ENCODE data around the gene KIAA1328. TPM values are rescaled to one million over a fixed set of nuclear protein-coding genes. Genes with fewer than 3 reads are reported as not detected.

The KIAA1328 gene
- total and polyA plus RNA-seq, 2 donors (not counting 3 experiments of a cell fraction or from before 2014, with no cell fraction given), result 2.7 to 6.5 TPM

DNA sequence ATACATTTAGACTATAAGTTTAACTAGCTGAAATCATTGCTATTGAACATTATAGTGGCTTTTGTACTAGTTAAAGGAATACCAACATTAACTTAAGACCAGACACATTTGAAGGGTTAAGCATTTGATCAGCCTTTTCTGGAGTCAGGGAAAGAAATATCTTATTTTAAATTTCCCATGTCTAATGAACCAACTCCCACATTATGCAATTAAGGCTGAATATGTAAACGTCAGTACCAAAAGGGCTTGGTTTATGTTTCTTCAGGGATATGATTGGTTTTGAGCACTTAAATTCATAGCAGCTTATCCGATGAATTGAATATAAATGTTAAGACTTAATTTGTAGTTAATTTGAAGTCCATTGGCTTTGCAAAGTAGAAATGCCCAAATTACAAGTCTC is 344.5 kb downstream of the KIAA1328 start:
- TF ChIP-seq JUN (IDR thresholded peaks at IDR 0.05; ENCODE audit: borderline replicate concordance, insufficient read depth, insufficient read length, low read depth), result no peak
- TF ChIP-seq GATA2 (IDR thresholded peaks at IDR 0.05; ENCODE audit: insufficient read depth, insufficient read length, low read depth, low read length), result no peak
- TF ChIP-seq POLR2A (IDR thresholded peaks at IDR 0.05; ENCODE audit: low read depth, low read length), result no peak
- no peak for TF ChIP-seq MYC (IDR thresholded peaks at IDR 0.05; ENCODE audit: low read depth, low read length)
- no peak for TF ChIP-seq POLR2AphosphoS5 (IDR thresholded peaks at IDR 0.05; ENCODE audit: insufficient read depth, low read depth, low read length)
- TF ChIP-seq, protein P1, sequence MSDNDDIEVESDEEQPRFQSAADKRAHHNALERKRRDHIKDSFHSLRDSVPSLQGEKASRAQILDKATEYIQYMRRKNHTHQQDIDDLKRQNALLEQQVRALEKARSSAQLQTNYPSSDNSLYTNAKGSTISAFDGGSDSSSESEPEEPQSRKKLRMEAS (IDR thresholded peaks at IDR 0.05; ENCODE audit: insufficient read depth, insufficient read length), result no peak
- TF ChIP-seq EZH2 (IDR thresholded peaks at IDR 0.05; ENCODE audit: borderline replicate concordance, low read depth, low read length, severe bottlenecking), result no peak
- no peak for TF ChIP-seq FOS (IDR thresholded peaks at IDR 0.05; ENCODE audit: borderline replicate concordance, insufficient read depth, low read length)
- TF ChIP-seq, protein P2, sequence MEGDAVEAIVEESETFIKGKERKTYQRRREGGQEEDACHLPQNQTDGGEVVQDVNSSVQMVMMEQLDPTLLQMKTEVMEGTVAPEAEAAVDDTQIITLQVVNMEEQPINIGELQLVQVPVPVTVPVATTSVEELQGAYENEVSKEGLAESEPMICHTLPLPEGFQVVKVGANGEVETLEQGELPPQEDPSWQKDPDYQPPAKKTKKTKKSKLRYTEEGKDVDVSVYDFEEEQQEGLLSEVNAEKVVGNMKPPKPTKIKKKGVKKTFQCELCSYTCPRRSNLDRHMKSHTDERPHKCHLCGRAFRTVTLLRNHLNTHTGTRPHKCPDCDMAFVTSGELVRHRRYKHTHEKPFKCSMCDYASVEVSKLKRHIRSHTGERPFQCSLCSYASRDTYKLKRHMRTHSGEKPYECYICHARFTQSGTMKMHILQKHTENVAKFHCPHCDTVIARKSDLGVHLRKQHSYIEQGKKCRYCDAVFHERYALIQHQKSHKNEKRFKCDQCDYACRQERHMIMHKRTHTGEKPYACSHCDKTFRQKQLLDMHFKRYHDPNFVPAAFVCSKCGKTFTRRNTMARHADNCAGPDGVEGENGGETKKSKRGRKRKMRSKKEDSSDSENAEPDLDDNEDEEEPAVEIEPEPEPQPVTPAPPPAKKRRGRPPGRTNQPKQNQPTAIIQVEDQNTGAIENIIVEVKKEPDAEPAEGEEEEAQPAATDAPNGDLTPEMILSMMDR (IDR thresholded peaks at IDR 0.05; ENCODE audit: extremely low read depth in 1 of 2, insufficient read depth in 1 of 2, low read depth in 1 of 2, low read length in 2 of 2), result no peak
- H3K9me3 ChIP-seq (replicated peaks; ENCODE audit: control insufficient read depth, insufficient read depth, low read length), result no peaks in the 10 kb centered on the region
- FAIRE-seq (no peak), DNase-seq (ENCODE audit: low read depth, low spot score) (no peak)
- no peaks in the 10 kb centered on the region for H3K27me3 ChIP-seq (ENCODE audit: control insufficient read depth in 2 of 2, insufficient read depth in 2 of 2, low read length in 2 of 2)
- H3K27ac ChIP-seq (ENCODE audit: insufficient read depth, low read depth, low read length), result no peak overlapping the region
- no peaks in the 10 kb centered on the region for H3K36me3 ChIP-seq (ENCODE audit: control insufficient read depth in 2 of 2, extremely low read depth in 1 of 2, insufficient read depth in 2 of 2, low read length in 2 of 2)
- H3K4me1 ChIP-seq (ENCODE audit: control insufficient read depth, extremely low read depth, insufficient read depth, low read length), result no peaks in the 10 kb centered on the region
- H4K20me1 ChIP-seq (replicated peaks; ENCODE audit: control insufficient read depth, extremely low read depth, insufficient read depth, low read length), result no peaks in the 10 kb centered on the region
- H3K4me2 ChIP-seq (ENCODE audit: insufficient read depth, low read length), result no peak overlapping the region
- ChIA-PET POLR2A (no interaction called here), CTCF (no interaction called here)
- no peaks in the 10 kb centered on the region for H3K9me1 ChIP-seq (replicated peaks; ENCODE audit: control insufficient read depth, extremely low read depth, insufficient read depth, low read length)
- H3K9ac ChIP-seq (replicated peaks; ENCODE audit: extremely low read depth, insufficient read depth, low read length), result no peak overlapping the region
- H3K79me2 ChIP-seq (ENCODE audit: control insufficient read depth, insufficient read depth, low read length), result no peaks in the 10 kb centered on the region
- no peak overlapping the region for H3K4me3 ChIP-seq (replicated peaks in 1 of 3; ENCODE audit: insufficient read depth in 1 of 3, low read depth in 1 of 3, low read length in 3 of 3)
- BruUV-seq (replicated peaks), result no TSS peak
- dilution Hi-C loops (cut with MboI; ENCODE audit: extremely low pct_ligation_motif_present, low sequenced_read_pairs) (no loop called here), intact Hi-C loops (cut with micrococcal nuclease) (no loop called here)
- no peak overlapping the region for H2AFZ ChIP-seq (ENCODE audit: low read depth, low read length)
